OCI-LY7 (cell line): ENCODE measurements around the gene ALDH7A1. TPM values are rescaled to one million over a fixed set of nuclear protein-coding genes. Genes with fewer than 3 reads are reported as not detected.

Experiments used
- BruUV-seq: library from RNA; stranded (reverse); fragments of 400-500 nt; replicated peaks from 2 replicates; lab custom pipeline; 2021; lab: Mats Ljungman, UMichigan
- CTCF ChIA-PET: fragments of 300-600 bp; sonication (Branson Sonifier 250); formaldehyde crosslinking; loops from one replicate; lab custom pipeline; 2022; ENCODE audit warnings: antibody characterized with exemption; ENCODE audit not compliant: unreplicated experiment; lab: Charles Lee
- POLR2A ChIA-PET: fragments of 300-600 bp; sonication (Branson Sonifier 250); formaldehyde crosslinking; loops from one replicate; lab custom pipeline; 2022; ENCODE audit warnings: antibody characterized with exemption; lab: Charles Lee
- DNase-seq: peaks from one replicate; pipeline ENCODE4 v3.0.0-alpha.2; 2015; ENCODE audit warnings: low spot score
- H2AFZ ChIP-seq: fragments of 200-600 bp; sonication (generic), shearing (Covaris generic); 2 replicates; pipeline ENCODE4 v1.6.1; 2014; ENCODE audit warnings: mild to moderate bottlenecking, antibody characterized with exemption, low read length, moderate library complexity
- H3K27ac ChIP-seq: fragments of 200-600 bp; sonication (generic); 2 replicates; pipeline ENCODE4 v1.5.1; 2014; ENCODE audit warnings: mixed run types, low read depth, mild to moderate bottlenecking, moderate library complexity, low read length, inconsistent platforms; ENCODE audit not compliant: poor library complexity, severe bottlenecking
- H3K36me3 ChIP-seq: fragments of 200-600 bp; sonication (generic); 2 replicates; pipeline ENCODE4 v1.6.1; 2014; ENCODE audit warnings: mild to moderate bottlenecking, antibody characterized with exemption, low read length, moderate library complexity, mixed read lengths; ENCODE audit not compliant: insufficient read depth
- H3K4me1 ChIP-seq: fragments of 200-600 bp; sonication (generic); 2 replicates; pipeline ENCODE4 v1.5.1; 2014; ENCODE audit warnings: mild to moderate bottlenecking, low read length; ENCODE audit not compliant: insufficient read depth, poor library complexity, severe bottlenecking
- H3K4me2 ChIP-seq: fragments of 200-600 bp; sonication (generic); 2 replicates; pipeline ENCODE4 v1.6.1; 2014; ENCODE audit warnings: mild to moderate bottlenecking, low read length
- H3K4me3 ChIP-seq: fragments of 200-600 bp; sonication (generic); 2 replicates; pipeline ENCODE4 v1.5.1; 2014; ENCODE audit warnings: mild to moderate bottlenecking, low read depth, low read length; ENCODE audit not compliant: poor library complexity, severe bottlenecking
- H3K79me2 ChIP-seq: fragments of 200-600 bp; sonication (generic); 2 replicates; pipeline ENCODE4 v1.6.1; 2016; ENCODE audit warnings: low read depth, mild to moderate bottlenecking, low read length, moderate library complexity, mixed read lengths; ENCODE audit not compliant: insufficient read depth
- H3K9me2 ChIP-seq: fragments of 200-600 bp; sonication (generic); 2 replicates; pipeline ENCODE4 v1.6.1; 2016; ENCODE audit warnings: mild to moderate bottlenecking, low read length, mixed read lengths; ENCODE audit not compliant: insufficient read depth
- H3K9me3 ChIP-seq: fragments of 200-600 bp; sonication (generic); 2 replicates; pipeline ENCODE4 v1.6.1; 2014; ENCODE audit warnings: mild to moderate bottlenecking, mixed run types, low read length, mixed read lengths
- H4K20me1 ChIP-seq: fragments of 200-600 bp; sonication (generic); 2 replicates; pipeline ENCODE4 v1.6.1; 2014; ENCODE audit warnings: mild to moderate bottlenecking, antibody characterized with exemption, low read length, moderate library complexity, mixed read lengths; ENCODE audit not compliant: insufficient read depth
- CTCF ChIP-seq: fragments of 200-600 bp; sonication (generic); conservative IDR thresholded peaks from 2 replicates; pipeline ENCODE4 v1.5.1; 2014; ENCODE audit warnings: mild to moderate bottlenecking, antibody characterized with exemption, low read length, moderate library complexity, mixed read lengths
- EZH2phosphoT487 ChIP-seq: fragments of 200-600 bp; sonication (generic); IDR thresholded peaks from 2 replicates; pipeline ENCODE4 v1.6.1; 2018; ENCODE audit warnings: low read depth, borderline replicate concordance, mild to moderate bottlenecking, mixed run types, antibody characterized with exemption, low read length, moderate library complexity, mixed read lengths
- intact Hi-C: fragments of 100-400 bp; cut with micrococcal nuclease; formaldehyde crosslinking; loops from one replicate; pipeline ENCODE4 v1.10.0; 2022; ENCODE audit not compliant: unreplicated experiment
- total RNA-seq, 2 experiments: library from RNA; depleted of rRNA in 1 of 2; stranded (reverse); fragments of >200 nt in 1 of 2; shearing (Covaris generic) in 1 of 2; gene quantifications; 2 replicates each; pipeline ENCODE4 v1.2.3, GENCODE V29; 2014 to 2022

The ALDH7A1 gene
- total RNA-seq, 2 experiments from 2014 or later: not detected

- H2AFZ ChIP-seq: no peak overlapping the region
These were observed 60.5 kb downstream of the ALDH7A1 start for GRCh38 chr5:126534553-126534952.

GRCh38 chr5:126531543-126532120, 63.4 kb downstream of the ALDH7A1 start:
- CTCF ChIA-PET: no interaction called here
- H3K27ac ChIP-seq: no peak overlapping the region
- intact Hi-C loops: no loop called here

More at GRCh38 chr5:126534553-126534952, 60.5 kb downstream of the ALDH7A1 start:
- TF ChIP-seq CTCF: no peak
- TF ChIP-seq EZH2phosphoT487: no peak
- Histone ChIP-seq H3K4me2 (no peak overlapping the region), H3K9me3 (no peaks in the 10 kb centered on the region), H3K4me3 (no peak overlapping the region), H3K79me2 (no peaks in the 10 kb centered on the region), H3K36me3 (no peaks in the 10 kb centered on the region), H3K27ac (no peak overlapping the region), H4K20me1 (no peaks in the 10 kb centered on the region), H3K4me1 (no peaks in the 10 kb centered on the region), H3K9me2 (no peaks in the 10 kb centered on the region)
- DNase-seq: no peak
- ChIA-PET CTCF (no interaction called here), POLR2A (interaction anchor here (0.5 to 1.4 kb wide), 3 partner anchors 14 to 1228 kb away, joined by 3 to 4 read pairs (median 3); no protein-coding TSS in a partner anchor)
- BruUV-seq: no TSS peak
- intact Hi-C loops: no loop called here

More at GRCh38 chr5:126531543-126532120, 63.4 kb downstream of the ALDH7A1 start:
- POLR2A ChIA-PET: interaction anchor here (0.6 to 1.4 kb wide), 4 partner anchors 9 to 1111 kb away, joined by 3 to 5 read pairs (median 4); no protein-coding TSS in a partner anchor
- H3K4me2 ChIP-seq: no peak overlapping the region
- H3K9me2 ChIP-seq: no peaks in the 10 kb centered on the region
- H3K4me3 ChIP-seq: no peak overlapping the region
- H3K9me3 ChIP-seq: no peaks in the 10 kb centered on the region
- TF ChIP-seq CTCF: no peak
- DNase-seq: no peak
- H3K36me3 ChIP-seq: no peaks in the 10 kb centered on the region
- no TSS peak for BruUV-seq
- no peak overlapping the region for H2AFZ ChIP-seq
- H3K79me2 ChIP-seq: no peaks in the 10 kb centered on the region
- H4K20me1 ChIP-seq: no peaks in the 10 kb centered on the region
- H3K4me1 ChIP-seq: no peaks in the 10 kb centered on the region
